ENCODE results near the gene KAZN. TPM values are rescaled to one million over a fixed set of nuclear protein-coding genes. Genes with fewer than 3 reads are reported as not detected.

The KAZN gene
- polyA plus RNA-seq, 1 donor (not counting 4 experiments of a cell fraction or from before 2014, with no cell fraction given), result 5.9 TPM

DNA sequence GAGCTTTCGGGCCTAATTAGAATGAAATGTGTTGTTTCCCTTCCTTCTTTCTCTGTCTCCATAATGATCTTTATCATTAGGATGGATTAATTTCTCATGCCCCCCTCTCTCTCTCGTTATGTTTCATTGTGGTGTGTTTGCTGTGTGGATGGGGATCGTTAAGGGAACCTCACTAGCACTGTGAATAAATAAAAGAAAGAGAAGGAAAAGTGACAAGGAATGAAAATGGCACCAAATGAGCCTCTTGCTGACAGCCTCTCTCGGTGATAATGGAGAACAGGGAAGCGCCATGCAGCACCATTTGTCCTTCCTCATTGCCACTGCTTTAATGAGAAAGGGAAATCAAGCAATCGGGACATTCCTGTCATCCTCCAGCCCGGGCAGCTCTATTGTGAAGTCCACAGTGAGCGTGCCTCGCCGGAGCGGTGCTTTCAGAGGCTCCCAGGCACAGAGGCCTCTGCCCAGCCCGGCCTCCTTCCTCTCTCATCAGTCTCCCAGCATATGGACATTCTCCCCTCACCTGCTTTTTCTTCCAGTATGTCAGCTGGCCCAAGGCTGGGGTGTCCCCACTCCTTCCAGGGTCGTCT lies 289.4 kb downstream of the KAZN start:
- Histone ChIP-seq H3K4me3 (ENCODE audit: control insufficient read depth in 2 of 3, extremely low read depth in 1 of 3, insufficient read depth in 2 of 3, low read depth in 1 of 3, low read length in 3 of 3) (no peak overlapping the region), H3K79me2 (ENCODE audit: control insufficient read depth, insufficient read depth, low read length) (no peaks in the 10 kb centered on the region), H4K20me1 (ENCODE audit: control insufficient read depth, extremely low read depth, insufficient read depth, low read length) (no peaks in the 10 kb centered on the region), H3K4me1 (ENCODE audit: control insufficient read depth, extremely low read depth, insufficient read depth, low read length) (no peaks in the 10 kb centered on the region), H3K4me2 (ENCODE audit: control insufficient read depth, extremely low read depth, insufficient read depth, low read depth, low read length) (no peak overlapping the region), H3K27ac (ENCODE audit: control insufficient read depth, insufficient read depth, low read length) (no peak overlapping the region), H3K9me3 (ENCODE audit: control insufficient read depth, low read depth, low read length) (no peaks in the 10 kb centered on the region), H3K36me3 (ENCODE audit: control insufficient read depth in 2 of 2, extremely low read depth in 1 of 2, insufficient read depth in 2 of 2, low read length in 2 of 2) (no peaks in the 10 kb centered on the region), H2AFZ (ENCODE audit: control insufficient read depth, low read length) (no peak overlapping the region), H3K9ac (ENCODE audit: control insufficient read depth, extremely low read depth, insufficient read depth, low read length) (no peak overlapping the region), H3K9me1 (ENCODE audit: control insufficient read depth, extremely low read depth, insufficient read depth, low read length) (no peaks in the 10 kb centered on the region), H3K27me3 (ENCODE audit: control insufficient read depth, extremely low read depth, insufficient read depth, low read length) (peaks cover 8% of the 10 kb centered on the region)
- FAIRE-seq (no peak), DNase-seq (ENCODE audit: low read depth, low spot score) (no peak)
- TF ChIP-seq EZH2 (IDR thresholded peaks at IDR 0.05; ENCODE audit: low read length) (no peak), CTCF (optimal IDR thresholded peaks at IDR 0.05 in 1 of 3, IDR thresholded peaks at IDR 0.05 in 1 of 3, conservative IDR thresholded peaks at IDR 0.05 in 1 of 3; ENCODE audit: extremely low read depth in 1 of 3, insufficient read depth in 2 of 3, low read length in 3 of 3) (no peak)
- dilution Hi-C loops (cut with MboI; ENCODE audit: extremely low pct_ligation_motif_present, low sequenced_read_pairs), result no loop called here

GRCh38 chr1:14888374-14888773 lies 289.9 kb downstream of the KAZN start:
- dilution Hi-C loops (cut with MboI; ENCODE audit: extremely low pct_ligation_motif_present, low sequenced_read_pairs), result no loop called here
- no peak overlapping the region for H2AFZ ChIP-seq (ENCODE audit: control insufficient read depth, low read length)
- FAIRE-seq (no peak), DNase-seq (ENCODE audit: low read depth, low spot score) (no peak)
- H3K9me3 ChIP-seq (ENCODE audit: control insufficient read depth, low read depth, low read length), result no peaks in the 10 kb centered on the region
- peaks cover 8% of the 10 kb centered on the region for H3K27me3 ChIP-seq (ENCODE audit: control insufficient read depth, extremely low read depth, insufficient read depth, low read length)
- no peaks in the 10 kb centered on the region for H3K79me2 ChIP-seq (ENCODE audit: control insufficient read depth, insufficient read depth, low read length)
- no peaks in the 10 kb centered on the region for H4K20me1 ChIP-seq (ENCODE audit: control insufficient read depth, extremely low read depth, insufficient read depth, low read length)
- H3K36me3 ChIP-seq (ENCODE audit: control insufficient read depth in 2 of 2, extremely low read depth in 1 of 2, insufficient read depth in 2 of 2, low read length in 2 of 2), result no peaks in the 10 kb centered on the region
- H3K4me3 ChIP-seq (ENCODE audit: control insufficient read depth in 2 of 3, extremely low read depth in 1 of 3, insufficient read depth in 2 of 3, low read depth in 1 of 3, low read length in 3 of 3), result no peak overlapping the region
- no peak overlapping the region for H3K9ac ChIP-seq (ENCODE audit: control insufficient read depth, extremely low read depth, insufficient read depth, low read length)
- no peak overlapping the region for H3K4me2 ChIP-seq (ENCODE audit: control insufficient read depth, extremely low read depth, insufficient read depth, low read depth, low read length)
- TF ChIP-seq CTCF (optimal IDR thresholded peaks at IDR 0.05 in 1 of 3, IDR thresholded peaks at IDR 0.05 in 1 of 3, conservative IDR thresholded peaks at IDR 0.05 in 1 of 3; ENCODE audit: extremely low read depth in 1 of 3, insufficient read depth in 2 of 3, low read length in 3 of 3) (no peak), EZH2 (IDR thresholded peaks at IDR 0.05; ENCODE audit: low read length) (no peak)
- no peaks in the 10 kb centered on the region for H3K9me1 ChIP-seq (ENCODE audit: control insufficient read depth, extremely low read depth, insufficient read depth, low read length)
- no peaks in the 10 kb centered on the region for H3K4me1 ChIP-seq (ENCODE audit: control insufficient read depth, extremely low read depth, insufficient read depth, low read length)
- no peak overlapping the region for H3K27ac ChIP-seq (ENCODE audit: control insufficient read depth, insufficient read depth, low read length)
